GM13977 (cell line): ENCODE results near the gene USP36.

Source experiments
- DNase-seq: peaks from one replicate; pipeline ENCODE4 v3.0.0; 2012; ENCODE audit warnings: low spot score
- in situ Hi-C: fragments of 300-500 bp; cut with MboI; formaldehyde crosslinking; loops from one replicate; pipeline ENCODE4 v1.12.0; 2022; ENCODE audit warnings: low sequenced_read_pairs, low pct_unique_long_range_greater_than_20kb, mixed read lengths, inconsistent platforms; ENCODE audit not compliant: unreplicated experiment
- TF ChIP-seq, protein P1 (sequence below): IDR thresholded peaks from 2 replicates; pipeline ENCODE4 v1.5.1; 2012; ENCODE audit warnings: mild to moderate bottlenecking, control low read depth; ENCODE audit not compliant: insufficient read depth; ENCODE audit errors: extremely low read depth, missing control alignments

The USP36 gene

DNA sequence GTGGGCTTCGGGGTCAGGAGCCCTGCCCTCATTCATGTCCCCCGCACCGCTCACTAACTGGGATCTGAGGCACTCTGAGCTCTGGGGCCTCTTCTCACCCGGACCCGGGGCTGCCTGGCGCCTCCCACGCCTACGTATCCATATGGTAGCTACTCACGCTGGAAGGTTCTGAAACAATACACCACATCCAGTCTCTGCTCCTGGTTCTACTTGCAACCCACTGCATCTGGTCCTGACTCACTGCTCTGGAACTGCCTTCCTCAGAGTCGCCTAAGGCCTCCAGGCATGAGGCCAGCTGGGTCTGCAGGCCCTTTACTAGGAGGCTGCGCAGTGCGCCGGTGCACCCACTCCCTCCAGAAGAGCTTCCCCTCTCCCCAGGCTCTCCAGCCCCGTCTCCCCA is 18.1 kb downstream of the USP36 start:
- DNase-seq, result no peak
- TF ChIP-seq, protein P1, sequence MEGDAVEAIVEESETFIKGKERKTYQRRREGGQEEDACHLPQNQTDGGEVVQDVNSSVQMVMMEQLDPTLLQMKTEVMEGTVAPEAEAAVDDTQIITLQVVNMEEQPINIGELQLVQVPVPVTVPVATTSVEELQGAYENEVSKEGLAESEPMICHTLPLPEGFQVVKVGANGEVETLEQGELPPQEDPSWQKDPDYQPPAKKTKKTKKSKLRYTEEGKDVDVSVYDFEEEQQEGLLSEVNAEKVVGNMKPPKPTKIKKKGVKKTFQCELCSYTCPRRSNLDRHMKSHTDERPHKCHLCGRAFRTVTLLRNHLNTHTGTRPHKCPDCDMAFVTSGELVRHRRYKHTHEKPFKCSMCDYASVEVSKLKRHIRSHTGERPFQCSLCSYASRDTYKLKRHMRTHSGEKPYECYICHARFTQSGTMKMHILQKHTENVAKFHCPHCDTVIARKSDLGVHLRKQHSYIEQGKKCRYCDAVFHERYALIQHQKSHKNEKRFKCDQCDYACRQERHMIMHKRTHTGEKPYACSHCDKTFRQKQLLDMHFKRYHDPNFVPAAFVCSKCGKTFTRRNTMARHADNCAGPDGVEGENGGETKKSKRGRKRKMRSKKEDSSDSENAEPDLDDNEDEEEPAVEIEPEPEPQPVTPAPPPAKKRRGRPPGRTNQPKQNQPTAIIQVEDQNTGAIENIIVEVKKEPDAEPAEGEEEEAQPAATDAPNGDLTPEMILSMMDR, result no peak
- in situ Hi-C loops, result no loop called here

DNA sequence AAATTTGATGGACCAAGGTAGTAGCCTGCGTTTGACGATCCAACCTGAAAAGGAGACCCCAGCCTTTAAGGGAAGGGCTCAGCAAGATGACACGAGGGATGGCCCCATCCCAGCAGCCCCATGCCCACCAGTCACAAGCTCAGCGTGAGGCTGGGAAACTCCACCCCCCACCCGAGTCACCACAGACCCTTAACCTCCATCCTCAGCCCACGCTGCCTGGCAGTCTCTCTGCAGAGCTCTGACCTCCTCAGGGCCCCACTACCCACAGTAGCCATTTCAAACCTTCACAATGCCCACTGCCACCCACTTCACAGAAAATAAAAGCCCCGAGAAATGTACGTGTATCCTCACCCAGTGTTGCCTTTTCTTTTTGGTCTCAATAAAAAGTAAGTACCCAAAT is 18.7 kb downstream of the USP36 start:
- in situ Hi-C loops, result no loop called here
- TF ChIP-seq, protein P1, result no peak
- DNase-seq, result no peak

DNA sequence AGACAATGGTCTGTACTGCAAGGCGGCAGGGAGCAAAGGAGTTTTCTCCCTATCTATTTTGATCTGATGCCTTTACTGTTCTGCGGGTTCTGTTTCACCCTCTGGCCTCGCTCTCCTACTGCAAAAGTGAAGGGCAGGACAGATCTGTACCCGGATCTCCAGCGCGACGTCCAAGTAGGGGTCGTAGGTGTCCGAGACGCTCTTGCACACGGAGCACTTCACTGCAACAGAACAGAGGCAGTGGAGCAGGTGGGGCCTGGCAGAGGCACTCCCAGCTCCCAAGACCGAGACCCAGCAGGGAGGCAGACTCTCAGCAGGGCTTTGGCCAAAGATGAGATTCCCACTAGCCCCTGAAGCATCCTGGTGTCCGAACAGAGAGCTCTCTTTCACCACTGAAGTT is 19.8 kb downstream of the USP36 start:
- DNase-seq, result no peak
- TF ChIP-seq, protein P1, result no peak
- in situ Hi-C loops, result no loop called here

DNA sequence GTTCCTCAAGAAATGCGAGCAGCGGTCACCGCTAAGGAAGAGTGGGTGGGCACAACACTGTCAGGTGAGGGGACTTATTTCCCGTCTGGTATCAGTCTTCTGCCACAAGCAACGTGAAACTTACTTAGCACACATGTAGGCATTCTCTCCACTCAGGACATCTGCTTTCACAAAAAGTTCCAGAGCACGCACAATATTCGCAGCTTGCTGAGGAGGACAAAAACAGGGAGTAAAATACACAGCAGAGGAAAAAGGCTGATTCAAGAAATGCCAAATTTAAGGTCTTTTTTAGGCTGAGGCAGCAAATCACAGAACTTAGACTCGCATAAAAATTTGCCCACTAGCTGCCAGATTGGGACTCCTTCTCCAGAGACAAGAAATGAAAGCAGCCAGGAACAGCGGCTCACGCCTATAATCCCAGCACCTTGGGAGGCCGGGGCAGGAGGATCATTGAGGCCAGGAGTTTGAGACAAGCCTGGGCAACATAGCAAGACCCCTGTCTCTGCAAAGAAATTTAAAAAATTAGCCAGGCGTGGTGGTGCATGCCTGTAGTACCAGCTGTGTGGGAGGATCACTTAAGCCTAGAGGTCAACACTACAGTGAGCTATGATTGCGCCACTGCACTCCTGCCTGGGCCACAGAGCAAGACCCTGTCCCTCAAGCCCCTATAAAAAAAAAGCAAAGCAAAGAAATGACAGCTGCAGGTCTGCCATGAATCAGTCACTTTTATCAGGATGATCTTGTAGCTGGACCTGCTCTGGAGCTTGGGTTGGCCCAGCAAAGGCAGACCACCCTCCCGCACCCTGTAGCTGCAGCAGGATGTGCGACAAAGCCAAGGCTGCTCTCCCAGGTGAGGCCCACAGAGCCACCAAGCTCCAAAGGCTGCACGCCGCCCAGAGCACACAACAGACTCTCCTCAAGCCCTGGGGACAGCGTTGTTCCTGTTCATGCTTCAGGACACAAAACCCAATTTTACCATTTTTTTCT is 20.5 kb downstream of the USP36 start:
- TF ChIP-seq, protein P1, result no peak
- DNase-seq, result no peak
- in situ Hi-C loops, result no loop called here

DNA sequence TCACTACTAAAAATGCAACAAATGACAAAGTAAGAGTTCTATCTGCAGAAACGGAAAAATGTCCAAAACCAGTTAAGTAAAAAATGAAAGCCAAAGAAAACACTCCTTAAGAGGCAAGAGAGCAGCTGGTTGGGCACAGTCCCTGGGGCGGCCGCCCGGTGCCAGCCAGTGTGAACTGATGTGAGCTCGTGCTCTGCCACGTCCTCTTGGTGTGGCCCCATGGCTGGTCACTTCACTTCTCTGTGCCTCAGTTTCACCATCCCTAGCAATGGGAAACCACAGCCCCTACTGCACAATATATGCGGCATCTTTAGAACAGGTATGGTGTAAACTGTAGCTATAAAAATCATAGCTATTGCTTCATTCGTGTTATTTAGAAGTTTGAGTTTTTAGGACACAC is 21.2 kb downstream of the USP36 start:
- TF ChIP-seq, protein P1, result no peak
- DNase-seq, result no peak
- in situ Hi-C loops, result no loop called here

DNA sequence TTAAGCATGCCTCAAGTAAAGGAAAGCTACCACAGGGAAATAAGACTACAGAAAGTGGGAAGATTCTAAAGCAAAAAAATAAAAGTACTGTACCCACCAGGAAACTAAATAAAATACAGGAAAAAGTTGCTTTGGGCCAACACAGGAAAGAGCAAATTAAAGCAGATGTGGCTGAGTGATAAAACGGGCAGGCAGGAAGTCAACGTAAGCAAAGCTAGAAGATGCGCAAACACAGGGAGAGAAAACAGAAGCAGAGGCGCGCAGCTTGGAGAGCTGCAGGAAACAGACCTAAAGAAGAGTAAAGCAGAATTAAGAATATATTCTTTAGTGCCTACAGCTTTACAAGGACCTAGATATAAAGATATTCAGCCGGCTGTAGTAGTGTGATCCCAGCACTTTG is 21.7 kb downstream of the USP36 start:
- in situ Hi-C loops, result no loop called here
- TF ChIP-seq, protein P1, result no peak
- DNase-seq, result no peak
